HEK293 (cell line): Measurements from ENCODE around the gene GALNT10.
A peak's percentile ranks its signal among the peaks of the same experiment; 100 is the strongest.

Source experiments
- CTCF ChIA-PET: fragments of 350-600 bp; formaldehyde crosslinking; extraction: SDS; loops from one replicate; lab custom pipeline; 2021; ENCODE audit warnings: antibody characterized with exemption; lab: Yijun Ruan, JAX
- POLR2A ChIA-PET: fragments of 300-600 bp; formaldehyde crosslinking; extraction: SDS; loops from one replicate; lab custom pipeline; 2020; ENCODE audit warnings: antibody characterized with exemption, inconsistent platforms; lab: Yijun Ruan, JAX
- H3K27ac ChIP-seq: fragments of 200-500 bp; sonication (Bioruptor generic); 2 replicates; pipeline ENCODE4 v1.5.1; 2014; ENCODE audit warnings: low read depth, low read length, control low read depth, inconsistent platforms; ENCODE audit errors: extremely low read depth
- H3K36me3 ChIP-seq, 2 experiments: fragments of 200-500 bp in 1 of 2; sonication (Bioruptor generic) in 1 of 2; 1 replicate in 1 of 2; 2 replicates in 1 of 2; pipeline ENCODE4 v1.5.1; 2014 to 2017; ENCODE audit warnings: inconsistent platforms in 2 of 2, low read length in 2 of 2; ENCODE audit not compliant: control insufficient read depth in 2 of 2, insufficient read depth in 1 of 2
- H3K4me1 ChIP-seq: fragments of 200-500 bp; sonication (Bioruptor generic); 2 replicates; pipeline ENCODE4 v1.5.1; 2014; ENCODE audit warnings: mild to moderate bottlenecking, low read length, inconsistent platforms; ENCODE audit not compliant: control insufficient read depth, insufficient read depth
- H3K4me3 ChIP-seq: 2 replicates; pipeline ENCODE4 v1.5.1; 2011; ENCODE audit warnings: low read depth, mild to moderate bottlenecking, control low read depth, low read length, moderate library complexity
- H3K9me3 ChIP-seq: fragments of 200-500 bp; sonication (Bioruptor generic); 2 replicates; pipeline ENCODE4 v1.5.1; 2014; ENCODE audit warnings: low read depth, low read length, inconsistent platforms; ENCODE audit not compliant: control insufficient read depth, insufficient read depth
- BCL11A ChIP-seq: fragments of 450-650 bp; formaldehyde crosslinking; IDR thresholded peaks from 2 replicates; pipeline ENCODE4 v1.5.1; 2016; ENCODE audit warnings: low read depth, missing biosample characterization, missing genetic modification characterization
- HOXC10 ChIP-seq: sonication (generic); formaldehyde crosslinking; IDR thresholded peaks from 2 replicates; pipeline ENCODE4 v1.8.1; 2023; ENCODE audit warnings: mild to moderate bottlenecking, missing genetic modification reagents
- SCRT2 ChIP-seq: fragments of 450-650 bp; formaldehyde crosslinking; IDR thresholded peaks from 2 replicates; pipeline ENCODE4 v1.5.1; 2016; ENCODE audit warnings: missing biosample characterization, missing genetic modification characterization
- SP3 ChIP-seq: fragments of 450-650 bp; formaldehyde crosslinking; IDR thresholded peaks from 2 replicates; pipeline ENCODE4 v1.5.1; 2016; ENCODE audit warnings: missing biosample characterization, missing genetic modification characterization
- ZBTB17 ChIP-seq: fragments of 450-650 bp; formaldehyde crosslinking; IDR thresholded peaks from 2 replicates; pipeline ENCODE4 v1.5.1; 2016; ENCODE audit warnings: missing biosample characterization, missing genetic modification characterization
- ZBTB20 ChIP-seq: fragments of 450-650 bp; formaldehyde crosslinking; IDR thresholded peaks from 2 replicates; pipeline ENCODE4 v1.5.1; 2016; ENCODE audit warnings: missing biosample characterization, missing genetic modification characterization
- ZBTB8A ChIP-seq: fragments of 450-650 bp; formaldehyde crosslinking; IDR thresholded peaks from 2 replicates; pipeline ENCODE4 v1.5.1; 2016; ENCODE audit warnings: missing biosample characterization, missing genetic modification characterization
- ZEB2 ChIP-seq: fragments of 450-650 bp; formaldehyde crosslinking; IDR thresholded peaks from 2 replicates; pipeline ENCODE4 v1.5.1; 2016; ENCODE audit warnings: missing biosample characterization, missing genetic modification characterization
- ZNF112 ChIP-seq: fragments of 450-650 bp; formaldehyde crosslinking; IDR thresholded peaks from 2 replicates; pipeline ENCODE4 v1.5.0; 2017; ENCODE audit warnings: missing biosample characterization, missing genetic modification characterization
- ZNF114 ChIP-seq: fragments of 450-650 bp; formaldehyde crosslinking; IDR thresholded peaks from 2 replicates; pipeline ENCODE4 v1.5.0; 2017; ENCODE audit warnings: missing biosample characterization, missing genetic modification characterization
- ZNF2 ChIP-seq: fragments of 450-650 bp; formaldehyde crosslinking; IDR thresholded peaks from 2 replicates; pipeline ENCODE4 v1.5.1; 2016; ENCODE audit warnings: missing biosample characterization, missing genetic modification characterization
- ZNF335 ChIP-seq: fragments of 450-650 bp; formaldehyde crosslinking; conservative IDR thresholded peaks from 2 replicates; pipeline ENCODE4 v1.5.1; 2016; ENCODE audit warnings: missing biosample characterization, missing genetic modification characterization
- ZNF37A ChIP-seq: fragments of 450-650 bp; IDR thresholded peaks from 2 replicates; pipeline ENCODE4 v1.5.1; 2018; ENCODE audit warnings: missing biosample characterization, missing genetic modification characterization
- ZNF529 ChIP-seq: fragments of 450-650 bp; formaldehyde crosslinking; IDR thresholded peaks from 2 replicates; pipeline ENCODE4 v1.5.1; 2017; ENCODE audit warnings: missing genetic modification characterization, missing biosample characterization; ENCODE audit not compliant: insufficient replicate concordance
- ZNF549 ChIP-seq: fragments of 450-650 bp; IDR thresholded peaks from 2 replicates; pipeline ENCODE4 v1.5.1; 2018; ENCODE audit warnings: missing biosample characterization, missing genetic modification characterization, mild to moderate bottlenecking, inconsistent platforms, moderate library complexity
- ZNF701 ChIP-seq: fragments of 450-650 bp; formaldehyde crosslinking; IDR thresholded peaks from 2 replicates; pipeline ENCODE4 v1.5.1; 2016; ENCODE audit warnings: missing biosample characterization, missing genetic modification characterization
- ZNF791 ChIP-seq: fragments of 450-650 bp; formaldehyde crosslinking; IDR thresholded peaks from 2 replicates; pipeline ENCODE4 v1.5.1; 2016; ENCODE audit warnings: missing biosample characterization, missing genetic modification characterization
- ZXDB ChIP-seq: fragments of 450-650 bp; formaldehyde crosslinking; IDR thresholded peaks from 2 replicates; pipeline ENCODE4 v1.5.1; 2016; ENCODE audit warnings: missing biosample characterization, missing genetic modification characterization
- TF ChIP-seq, protein P1 (sequence below): fragments of 450-650 bp; formaldehyde crosslinking; IDR thresholded peaks from 2 replicates; pipeline ENCODE4 v1.5.1; 2016; ENCODE audit warnings: missing biosample characterization, missing genetic modification characterization
- TF ChIP-seq, protein P2 (sequence below): fragments of 450-650 bp; formaldehyde crosslinking; IDR thresholded peaks from 2 replicates; pipeline ENCODE4 v1.5.1; 2016; ENCODE audit warnings: missing biosample characterization, missing genetic modification characterization, low read depth

GALNT10 gene

DNA sequence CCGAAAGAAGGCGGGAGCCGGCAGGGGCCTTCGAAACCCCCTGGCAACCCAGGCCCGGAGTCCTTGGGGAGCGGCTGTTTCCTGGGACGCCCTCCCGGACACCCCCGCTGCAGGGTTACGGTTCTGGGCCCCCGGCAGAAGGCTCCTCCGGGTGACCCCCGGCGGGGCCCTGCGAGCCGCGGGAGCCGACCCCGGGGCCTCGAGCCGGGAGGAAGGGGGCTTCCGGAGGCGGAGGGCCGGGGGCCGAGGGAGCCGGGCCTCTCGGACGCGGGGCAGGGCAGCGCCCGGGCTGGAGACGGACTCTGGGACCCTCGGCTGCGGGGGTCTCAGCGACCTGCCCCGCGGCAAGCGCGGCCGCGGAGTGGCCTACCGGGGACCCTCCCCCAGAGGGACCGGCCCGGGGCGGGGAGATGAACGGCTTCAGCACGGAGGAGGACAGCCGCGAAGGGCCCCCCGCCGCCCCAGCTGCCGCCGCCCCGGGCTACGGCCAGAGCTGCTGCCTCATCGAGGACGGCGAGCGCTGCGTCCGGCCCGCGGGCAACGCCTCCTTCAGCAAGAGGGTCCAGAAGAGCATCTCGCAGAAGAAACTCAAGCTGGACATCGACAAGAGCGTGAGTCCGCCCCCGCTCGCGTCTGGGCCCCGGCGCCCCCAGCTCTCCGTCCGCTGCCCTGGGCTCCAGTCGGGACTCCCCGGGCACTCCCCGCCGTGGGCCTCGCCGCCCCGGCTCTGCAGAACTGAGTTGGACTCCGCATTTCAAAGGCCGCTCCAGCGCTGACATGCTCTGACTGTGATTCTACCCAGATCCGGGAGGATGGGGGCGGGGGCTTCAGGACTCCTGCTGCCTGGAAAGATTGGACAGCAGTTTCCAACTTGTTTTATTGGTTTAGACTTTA lies 255.9 kb downstream of the GALNT10 start (continued):
- TF ChIP-seq ZEB2 (tag by site-specific recombination) (peak; percentile 56; the same call in 1 of the 2 replicates), ZBTB8A (tag by site-specific recombination) (peak; percentile 26; the same call in 1 of the 2 replicates), HOXC10 (CRISPR knock-in tag) (no peak), BCL11A (0 out of 2 replicates have a peak, but pooled peaks have one; percentile 42), ZNF791 (tag by site-specific recombination) (no peak), SCRT2 (tag by site-specific recombination) (no peak), ZBTB20 (peak; percentile 93)
- TF ChIP-seq, protein P1, sequence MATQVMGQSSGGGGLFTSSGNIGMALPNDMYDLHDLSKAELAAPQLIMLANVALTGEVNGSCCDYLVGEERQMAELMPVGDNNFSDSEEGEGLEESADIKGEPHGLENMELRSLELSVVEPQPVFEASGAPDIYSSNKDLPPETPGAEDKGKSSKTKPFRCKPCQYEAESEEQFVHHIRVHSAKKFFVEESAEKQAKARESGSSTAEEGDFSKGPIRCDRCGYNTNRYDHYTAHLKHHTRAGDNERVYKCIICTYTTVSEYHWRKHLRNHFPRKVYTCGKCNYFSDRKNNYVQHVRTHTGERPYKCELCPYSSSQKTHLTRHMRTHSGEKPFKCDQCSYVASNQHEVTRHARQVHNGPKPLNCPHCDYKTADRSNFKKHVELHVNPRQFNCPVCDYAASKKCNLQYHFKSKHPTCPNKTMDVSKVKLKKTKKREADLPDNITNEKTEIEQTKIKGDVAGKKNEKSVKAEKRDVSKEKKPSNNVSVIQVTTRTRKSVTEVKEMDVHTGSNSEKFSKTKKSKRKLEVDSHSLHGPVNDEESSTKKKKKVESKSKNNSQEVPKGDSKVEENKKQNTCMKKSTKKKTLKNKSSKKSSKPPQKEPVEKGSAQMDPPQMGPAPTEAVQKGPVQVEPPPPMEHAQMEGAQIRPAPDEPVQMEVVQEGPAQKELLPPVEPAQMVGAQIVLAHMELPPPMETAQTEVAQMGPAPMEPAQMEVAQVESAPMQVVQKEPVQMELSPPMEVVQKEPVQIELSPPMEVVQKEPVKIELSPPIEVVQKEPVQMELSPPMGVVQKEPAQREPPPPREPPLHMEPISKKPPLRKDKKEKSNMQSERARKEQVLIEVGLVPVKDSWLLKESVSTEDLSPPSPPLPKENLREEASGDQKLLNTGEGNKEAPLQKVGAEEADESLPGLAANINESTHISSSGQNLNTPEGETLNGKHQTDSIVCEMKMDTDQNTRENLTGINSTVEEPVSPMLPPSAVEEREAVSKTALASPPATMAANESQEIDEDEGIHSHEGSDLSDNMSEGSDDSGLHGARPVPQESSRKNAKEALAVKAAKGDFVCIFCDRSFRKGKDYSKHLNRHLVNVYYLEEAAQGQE (tag by site-specific recombination) = peak; percentile 88
- TF ChIP-seq, protein P2, sequence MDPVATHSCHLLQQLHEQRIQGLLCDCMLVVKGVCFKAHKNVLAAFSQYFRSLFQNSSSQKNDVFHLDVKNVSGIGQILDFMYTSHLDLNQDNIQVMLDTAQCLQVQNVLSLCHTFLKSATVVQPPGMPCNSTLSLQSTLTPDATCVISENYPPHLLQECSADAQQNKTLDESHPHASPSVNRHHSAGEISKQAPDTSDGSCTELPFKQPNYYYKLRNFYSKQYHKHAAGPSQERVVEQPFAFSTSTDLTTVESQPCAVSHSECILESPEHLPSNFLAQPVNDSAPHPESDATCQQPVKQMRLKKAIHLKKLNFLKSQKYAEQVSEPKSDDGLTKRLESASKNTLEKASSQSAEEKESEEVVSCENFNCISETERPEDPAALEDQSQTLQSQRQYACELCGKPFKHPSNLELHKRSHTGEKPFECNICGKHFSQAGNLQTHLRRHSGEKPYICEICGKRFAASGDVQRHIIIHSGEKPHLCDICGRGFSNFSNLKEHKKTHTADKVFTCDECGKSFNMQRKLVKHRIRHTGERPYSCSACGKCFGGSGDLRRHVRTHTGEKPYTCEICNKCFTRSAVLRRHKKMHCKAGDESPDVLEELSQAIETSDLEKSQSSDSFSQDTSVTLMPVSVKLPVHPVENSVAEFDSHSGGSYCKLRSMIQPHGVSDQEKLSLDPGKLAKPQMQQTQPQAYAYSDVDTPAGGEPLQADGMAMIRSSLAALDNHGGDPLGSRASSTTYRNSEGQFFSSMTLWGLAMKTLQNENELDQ = no peak

DNA sequence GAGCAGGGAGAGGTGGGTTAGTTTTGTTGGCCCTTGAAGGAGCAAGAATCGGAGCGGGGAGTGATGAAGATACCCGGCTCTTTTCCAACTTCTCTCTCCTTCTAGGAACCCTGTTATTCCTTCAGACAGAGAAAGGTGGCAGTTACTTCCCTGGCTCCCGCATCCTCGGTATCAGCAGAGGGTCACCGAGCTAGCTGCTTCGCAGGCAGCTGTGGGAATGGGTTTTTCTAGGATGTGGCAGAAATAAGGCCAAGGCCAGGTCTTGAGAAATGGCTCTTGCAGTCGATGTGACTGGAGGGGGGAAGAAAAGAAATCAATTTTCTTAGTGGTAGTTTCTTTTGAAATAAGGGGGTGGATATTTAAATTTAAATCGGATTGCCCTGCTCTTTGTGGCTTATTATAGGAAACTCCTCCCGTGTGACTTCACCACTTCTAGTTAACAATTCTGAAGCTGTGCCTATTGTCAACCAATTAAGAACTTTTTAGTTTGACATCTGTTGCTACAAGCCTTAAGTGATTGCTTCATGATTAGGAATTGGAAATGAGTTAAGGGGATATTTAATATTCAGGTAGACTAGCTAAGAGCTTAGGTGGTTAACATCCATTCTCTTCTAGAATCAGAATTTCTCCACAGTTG lies 256.7 kb downstream of the GALNT10 start:
- Histone ChIP-seq H3K27ac (no peak overlapping the region; the same call in 1 of the 2 replicates), H3K9me3 (no peaks in the 10 kb centered on the region), H3K4me1 (peaks cover 12% of the 10 kb centered on the region; the same call in 1 of the 2 replicates), H3K4me3 (peak overlapping the region; percentile 88), H3K36me3 (peaks cover 11 to 37% of the 10 kb centered on the region in 2 experiments; a peak in 2 of 3 replicates)
- POLR2A ChIA-PET = interaction anchor here (0.6 to 0.9 kb wide), 2 partner anchors 9 to 168 kb away, joined by 3 to 4 read pairs; no protein-coding TSS in a partner anchor
- CTCF ChIA-PET = interaction anchor here (0.8 to 2.3 kb wide), 3 partner anchors 21 to 42 kb away, joined by 3 to 9 read pairs (median 3); no protein-coding TSS in a partner anchor
- TF ChIP-seq ZNF529 (tag by site-specific recombination) (no peak), ZNF2 (no peak), ZNF549 (tag by site-specific recombination) (no peak), ZNF335 (tag by site-specific recombination) (no peak), ZNF114 (tag by site-specific recombination) (no peak), ZBTB17 (tag by site-specific recombination) (0 out of 2 replicates have a peak, but pooled peaks have one; percentile 27), SCRT2 (tag by site-specific recombination) (peak; percentile 60; the same call in 1 of the 2 replicates), ZNF37A (no peak), SP3 (no peak), ZNF112 (no peak), ZNF701 (tag by site-specific recombination) (no peak), ZXDB (tag by site-specific recombination) (no peak), ZBTB20 (peak; percentile 0; the same call in 1 of the 2 replicates)
